Endothelial cell of umbilical vein (primary cell): ENCODE data around the gene SELE. TPM values are rescaled to one million over a fixed set of nuclear protein-coding genes. Genes with fewer than 3 reads are reported as not detected.

ENCODE experiments used
- BruUV-seq: library from RNA; stranded (reverse); fragments of 400-500 nt; replicated peaks from 2 replicates; lab custom pipeline; 2021; lab: Mats Ljungman, UMichigan
- CTCF ChIA-PET: fragments of 300-600, 350-600 bp; sonication (Branson Sonifier 250); formaldehyde crosslinking; loops from one replicate; lab custom pipeline; 2021; ENCODE audit warnings: antibody characterized with exemption, inconsistent platforms; lab: Charles Lee
- POLR2A ChIA-PET: fragments of 300-600, 350-600 bp; sonication (Branson Sonifier 250); formaldehyde crosslinking; loops from one replicate; lab custom pipeline; 2021; ENCODE audit warnings: antibody characterized with exemption, inconsistent platforms; lab: Charles Lee
- DNase-seq: peaks from one replicate; pipeline ENCODE4 v3.0.0-alpha.2; 2011; ENCODE audit warnings: low read depth, low spot score
- FAIRE-seq: peaks from 2 replicates; lab custom pipeline; 2011; peaks lifted over from hg19 to GRCh38; lab: Jason Lieb, UNC
- H2AFZ ChIP-seq: 2 replicates; pipeline ENCODE4 v1.6.0; 2012; ENCODE audit warnings: low read depth, low read length, control low read depth, inconsistent platforms
- H3K27ac ChIP-seq: 2 replicates; pipeline ENCODE4 v1.5.1; 2011; ENCODE audit warnings: low read depth, mild to moderate bottlenecking, control low read depth, low read length, moderate library complexity; ENCODE audit not compliant: insufficient read depth
- H3K27me3 ChIP-seq, 2 experiments: 2 replicates each; pipeline versions ENCODE4 v1.6.0 to v1.6.1; 2011; ENCODE audit warnings: low read length in 2 of 2, mixed read lengths in 1 of 2; ENCODE audit not compliant: control insufficient read depth in 2 of 2, insufficient read depth in 2 of 2
- H3K36me3 ChIP-seq, 2 experiments: 2 replicates in 1 of 2; 3 replicates in 1 of 2; pipeline ENCODE4 v1.5.1; 2011; ENCODE audit warnings: low read length in 2 of 2, mild to moderate bottlenecking in 1 of 2, moderate library complexity in 1 of 2; ENCODE audit not compliant: control insufficient read depth in 2 of 2, insufficient read depth in 2 of 2; ENCODE audit errors: extremely low read depth in 1 of 2
- H3K4me1 ChIP-seq: 3 replicates; pipeline ENCODE4 v1.5.1; 2011; ENCODE audit warnings: mild to moderate bottlenecking, low read length; ENCODE audit not compliant: control insufficient read depth, insufficient read depth; ENCODE audit errors: extremely low read depth
- H3K4me2 ChIP-seq: 2 replicates; pipeline ENCODE4 v1.6.1; 2011; ENCODE audit warnings: low read length, control low read depth, mixed read lengths; ENCODE audit not compliant: insufficient read depth
- H3K4me3 ChIP-seq, 3 experiments: fragments of 200-600 bp in 1 of 3; sonication (generic), shearing (Covaris generic) in 1 of 3; replicated peaks in 1 of 3; 2 replicates each; pipeline ENCODE4 v1.5.1; 2011 to 2016; ENCODE audit warnings: control low read depth in 3 of 3, low read length in 3 of 3, mild to moderate bottlenecking in 2 of 3, inconsistent platforms in 1 of 3, low read depth in 1 of 3, moderate library complexity in 1 of 3; ENCODE audit not compliant: insufficient read depth in 1 of 3
- H3K79me2 ChIP-seq: 2 replicates; pipeline ENCODE4 v1.6.0; 2012; ENCODE audit warnings: low read length, inconsistent platforms; ENCODE audit not compliant: control insufficient read depth, insufficient read depth
- H3K9ac ChIP-seq: replicated peaks from 2 replicates; pipeline ENCODE3; 2011; ENCODE audit warnings: low read length, control low read depth; ENCODE audit not compliant: insufficient read depth; ENCODE audit errors: extremely low read depth
- H3K9me1 ChIP-seq: replicated peaks from 3 replicates; pipeline ENCODE4 v1.6.0; 2011; ENCODE audit warnings: mild to moderate bottlenecking, low read length; ENCODE audit not compliant: control insufficient read depth, insufficient read depth; ENCODE audit errors: extremely low read depth
- H3K9me3 ChIP-seq: replicated peaks from 2 replicates; pipeline ENCODE4 v1.5.1; 2012; ENCODE audit warnings: low read length, inconsistent platforms; ENCODE audit not compliant: control insufficient read depth, insufficient read depth
- H4K20me1 ChIP-seq: replicated peaks from 2 replicates; pipeline ENCODE3; 2011; ENCODE audit warnings: mild to moderate bottlenecking, low read length; ENCODE audit not compliant: control insufficient read depth, insufficient read depth; ENCODE audit errors: extremely low read depth
- EZH2 ChIP-seq: IDR thresholded peaks from 2 replicates; pipeline ENCODE4 v1.6.1; 2012; ENCODE audit warnings: borderline replicate concordance, low read depth, mild to moderate bottlenecking, moderate library complexity, low read length, inconsistent platforms; ENCODE audit not compliant: severe bottlenecking
- FOS ChIP-seq: IDR thresholded peaks from 2 replicates; pipeline ENCODE4 v1.6.1; 2011; ENCODE audit warnings: mild to moderate bottlenecking, low read length, moderate library complexity, borderline replicate concordance; ENCODE audit not compliant: insufficient read depth
- GATA2 ChIP-seq: IDR thresholded peaks from 2 replicates; pipeline ENCODE4 v1.7.0; 2011; ENCODE audit warnings: low read depth, mild to moderate bottlenecking, moderate library complexity, mixed read lengths, low read length; ENCODE audit not compliant: insufficient read length, insufficient read depth
- JUN ChIP-seq: IDR thresholded peaks from 2 replicates; pipeline ENCODE4 v1.6.1; 2011; ENCODE audit warnings: borderline replicate concordance, low read depth; ENCODE audit not compliant: insufficient read length, insufficient read depth
- MYC ChIP-seq: IDR thresholded peaks from one replicate; pipeline ENCODE4 v1.6.1; 2011; ENCODE audit warnings: mild to moderate bottlenecking, low read depth, low read length
- POLR2A ChIP-seq: IDR thresholded peaks from 2 replicates; pipeline ENCODE4 v1.6.1; 2012; ENCODE audit warnings: low read depth, mild to moderate bottlenecking, control low read depth, low read length
- POLR2AphosphoS5 ChIP-seq: IDR thresholded peaks from 2 replicates; pipeline ENCODE4 v1.6.1; 2012; ENCODE audit warnings: low read depth, mild to moderate bottlenecking, control low read depth, low read length, moderate library complexity; ENCODE audit not compliant: insufficient read depth
- dilution Hi-C: fragments of 300-500 bp; cut with MboI; formaldehyde crosslinking; loops from one replicate; pipeline ENCODE4 v1.15.0; 2019; ENCODE audit warnings: low sequenced_read_pairs; ENCODE audit not compliant: extremely low pct_ligation_motif_present
- intact Hi-C: fragments of 100-400 bp; cut with micrococcal nuclease; formaldehyde crosslinking; loops from one replicate; pipeline ENCODE4 v1.10.0; 2022
- polyA plus RNA-seq, 4 experiments: library from polyadenylated mRNA; depleted of rRNA in 3 of 4; stranded (reverse) in 3 of 4; unstranded in 1 of 4; fragments of >200 nt; gene quantifications; 2 replicates each; pipeline versions ENCODE4 v1.2.1 to v1.2.3, GENCODE V29; 2011 to 2012; ENCODE audit warnings: missing spikeins in 1 of 4
- total RNA-seq: library from RNA; stranded (reverse); gene quantifications from 2 replicates; pipeline ENCODE4 v1.2.3, GENCODE V29; 2021
- TF ChIP-seq, protein P1 (sequence below): IDR thresholded peaks from 2 replicates; pipeline ENCODE4 v1.6.1; 2011; ENCODE audit not compliant: insufficient read depth, insufficient read length
- TF ChIP-seq, protein P2 (sequence below), 2 donors: IDR thresholded peaks; 1 replicate in 1 of 2; 2 replicates in 1 of 2; pipeline ENCODE4 v1.5.1; 2011; ENCODE audit warnings: low read length in 2 of 2, mild to moderate bottlenecking in 2 of 2, moderate library complexity in 2 of 2, control low read depth in 1 of 2, inconsistent platforms in 1 of 2, low read depth in 1 of 2; ENCODE audit not compliant: insufficient read depth in 1 of 2; ENCODE audit errors: extremely low read depth in 1 of 2

The SELE gene
- total and polyA plus RNA-seq, 2 donors (not counting 3 experiments of a cell fraction or from before 2014, with no cell fraction given): 1.5 to 4.7 TPM

DNA sequence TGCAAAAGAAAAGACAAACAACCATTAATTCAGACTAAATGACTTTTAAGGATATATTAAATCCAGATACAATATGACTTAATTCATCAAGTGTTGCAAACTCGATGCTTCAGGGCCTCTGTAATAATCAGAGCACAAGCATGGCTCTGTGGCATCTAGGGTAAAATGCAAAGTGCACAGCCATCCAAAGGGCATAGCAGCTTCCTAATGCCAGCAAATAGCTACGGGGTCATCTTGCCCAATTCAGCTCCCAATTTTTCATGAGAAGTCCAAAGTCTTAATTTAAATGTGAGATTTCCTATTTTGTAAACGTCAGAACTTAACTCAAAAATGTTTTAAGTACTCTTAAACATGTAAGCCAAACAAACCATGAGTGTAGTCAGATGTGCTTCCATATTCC lies 7.9 kb downstream of the SELE start:
- H3K9me1 ChIP-seq: no peaks in the 10 kb centered on the region
- H2AFZ ChIP-seq: no peak overlapping the region
- H3K4me2 ChIP-seq: no peak overlapping the region
- dilution Hi-C loops: no loop called here
- no peak for TF ChIP-seq MYC
- no peak for TF ChIP-seq EZH2
- no peak for TF ChIP-seq POLR2A
- TF ChIP-seq, protein P1, sequence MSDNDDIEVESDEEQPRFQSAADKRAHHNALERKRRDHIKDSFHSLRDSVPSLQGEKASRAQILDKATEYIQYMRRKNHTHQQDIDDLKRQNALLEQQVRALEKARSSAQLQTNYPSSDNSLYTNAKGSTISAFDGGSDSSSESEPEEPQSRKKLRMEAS: no peak
- no peak for TF ChIP-seq JUN
- TF ChIP-seq, protein P2, sequence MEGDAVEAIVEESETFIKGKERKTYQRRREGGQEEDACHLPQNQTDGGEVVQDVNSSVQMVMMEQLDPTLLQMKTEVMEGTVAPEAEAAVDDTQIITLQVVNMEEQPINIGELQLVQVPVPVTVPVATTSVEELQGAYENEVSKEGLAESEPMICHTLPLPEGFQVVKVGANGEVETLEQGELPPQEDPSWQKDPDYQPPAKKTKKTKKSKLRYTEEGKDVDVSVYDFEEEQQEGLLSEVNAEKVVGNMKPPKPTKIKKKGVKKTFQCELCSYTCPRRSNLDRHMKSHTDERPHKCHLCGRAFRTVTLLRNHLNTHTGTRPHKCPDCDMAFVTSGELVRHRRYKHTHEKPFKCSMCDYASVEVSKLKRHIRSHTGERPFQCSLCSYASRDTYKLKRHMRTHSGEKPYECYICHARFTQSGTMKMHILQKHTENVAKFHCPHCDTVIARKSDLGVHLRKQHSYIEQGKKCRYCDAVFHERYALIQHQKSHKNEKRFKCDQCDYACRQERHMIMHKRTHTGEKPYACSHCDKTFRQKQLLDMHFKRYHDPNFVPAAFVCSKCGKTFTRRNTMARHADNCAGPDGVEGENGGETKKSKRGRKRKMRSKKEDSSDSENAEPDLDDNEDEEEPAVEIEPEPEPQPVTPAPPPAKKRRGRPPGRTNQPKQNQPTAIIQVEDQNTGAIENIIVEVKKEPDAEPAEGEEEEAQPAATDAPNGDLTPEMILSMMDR (IDR thresholded peaks at IDR 0.05; ENCODE audit: extremely low read depth in 1 of 2, insufficient read depth in 1 of 2, low read depth in 1 of 2, low read length in 2 of 2): no peak
- no peak for TF ChIP-seq POLR2AphosphoS5
- no peak for TF ChIP-seq GATA2
- TF ChIP-seq FOS: no peak
- BruUV-seq: no TSS peak
- H3K4me1 ChIP-seq: no peaks in the 10 kb centered on the region
- no peaks in the 10 kb centered on the region for H4K20me1 ChIP-seq
- no peak overlapping the region for H3K27ac ChIP-seq
- peaks cover 7 to 11% of the 10 kb centered on the region in 2 experiments for H3K27me3 ChIP-seq
- no peaks in the 10 kb centered on the region for H3K36me3 ChIP-seq
- no peaks in the 10 kb centered on the region for H3K79me2 ChIP-seq
- H3K9ac ChIP-seq: no peak overlapping the region
- POLR2A ChIA-PET: no interaction called here
- CTCF ChIA-PET: interaction anchor here (1.1 to 3.3 kb wide), 2 partner anchors 12 to 14 kb away, joined by 3 to 17 read pairs; no protein-coding TSS in a partner anchor
- intact Hi-C loops: no loop called here
- no peaks in the 10 kb centered on the region for H3K9me3 ChIP-seq
- no peak overlapping the region for H3K4me3 ChIP-seq
- FAIRE-seq: no peak
- no peak for DNase-seq
